GM20000 (cell line): Measurements from ENCODE around the gene IFITM1.
"Not testable (repeated sequence)": the region's sequence is repeated elsewhere in the genome, so short reads cannot be mapped to it uniquely, and the experiment has no call there.

Experiments
- DNase-seq: peaks from one replicate; pipeline ENCODE4 v3.0.0; 2012; ENCODE audit warnings: low spot score
- TF ChIP-seq, protein P1 (sequence below): IDR thresholded peaks from 2 replicates; pipeline ENCODE4 v1.5.1; 2012; ENCODE audit warnings: mild to moderate bottlenecking, control low read depth; ENCODE audit errors: extremely low read depth, missing control alignments

Gene IFITM1

DNA sequence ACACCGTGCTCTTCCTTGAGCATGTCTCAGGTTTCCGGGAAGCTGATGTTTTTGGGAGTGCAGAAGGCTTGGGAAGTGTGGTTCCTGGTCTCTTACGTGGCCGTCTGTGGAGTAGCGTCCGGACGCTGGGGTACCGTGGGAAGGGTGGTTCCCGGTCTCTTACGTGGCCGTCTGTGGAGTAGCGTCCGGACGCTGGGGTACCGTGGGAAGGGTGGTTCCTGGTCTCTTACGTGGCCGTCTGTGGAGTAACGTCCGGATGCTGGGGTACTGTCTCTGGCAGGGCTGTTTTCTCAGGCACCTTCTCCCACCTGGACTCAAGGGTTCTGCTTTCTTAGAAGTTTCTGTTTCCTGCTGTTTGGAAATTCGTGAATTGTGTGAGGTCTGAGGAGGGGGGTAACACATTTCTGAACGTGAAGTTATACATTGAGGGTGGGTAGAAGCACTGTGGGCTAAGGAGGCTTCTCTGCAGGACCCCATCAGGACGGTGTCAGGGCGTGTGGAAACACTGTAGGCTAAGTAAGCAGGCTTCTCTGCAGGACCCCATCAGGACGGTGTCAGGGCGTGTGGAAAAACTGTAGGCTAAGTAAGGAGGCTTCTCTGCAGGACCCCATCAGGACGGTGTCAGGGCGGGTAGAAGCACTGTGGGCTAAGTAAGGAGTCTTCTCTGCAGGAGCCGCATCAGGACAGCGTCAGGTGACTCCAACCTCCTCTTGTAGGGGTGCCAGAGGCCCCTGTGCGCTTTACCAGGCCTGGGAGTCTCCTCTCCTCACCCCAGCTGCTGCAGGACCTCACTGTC lies 12.2 kb downstream of the IFITM1 start:
- no peak for DNase-seq
- TF ChIP-seq, protein P1, sequence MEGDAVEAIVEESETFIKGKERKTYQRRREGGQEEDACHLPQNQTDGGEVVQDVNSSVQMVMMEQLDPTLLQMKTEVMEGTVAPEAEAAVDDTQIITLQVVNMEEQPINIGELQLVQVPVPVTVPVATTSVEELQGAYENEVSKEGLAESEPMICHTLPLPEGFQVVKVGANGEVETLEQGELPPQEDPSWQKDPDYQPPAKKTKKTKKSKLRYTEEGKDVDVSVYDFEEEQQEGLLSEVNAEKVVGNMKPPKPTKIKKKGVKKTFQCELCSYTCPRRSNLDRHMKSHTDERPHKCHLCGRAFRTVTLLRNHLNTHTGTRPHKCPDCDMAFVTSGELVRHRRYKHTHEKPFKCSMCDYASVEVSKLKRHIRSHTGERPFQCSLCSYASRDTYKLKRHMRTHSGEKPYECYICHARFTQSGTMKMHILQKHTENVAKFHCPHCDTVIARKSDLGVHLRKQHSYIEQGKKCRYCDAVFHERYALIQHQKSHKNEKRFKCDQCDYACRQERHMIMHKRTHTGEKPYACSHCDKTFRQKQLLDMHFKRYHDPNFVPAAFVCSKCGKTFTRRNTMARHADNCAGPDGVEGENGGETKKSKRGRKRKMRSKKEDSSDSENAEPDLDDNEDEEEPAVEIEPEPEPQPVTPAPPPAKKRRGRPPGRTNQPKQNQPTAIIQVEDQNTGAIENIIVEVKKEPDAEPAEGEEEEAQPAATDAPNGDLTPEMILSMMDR, result no peak

DNA sequence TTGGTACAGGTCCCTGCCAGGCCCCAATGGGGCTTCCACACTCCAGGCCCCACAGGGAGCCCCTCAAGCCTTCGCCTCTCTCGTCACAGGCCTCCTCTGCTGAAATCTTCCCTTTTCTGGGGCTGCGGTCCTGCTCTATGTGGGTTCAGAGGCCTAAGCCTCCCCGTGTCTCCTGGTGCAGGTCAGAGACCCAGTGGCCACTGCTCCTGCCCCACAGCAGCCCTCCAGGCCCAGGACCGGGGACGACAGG lies 12.7 kb downstream of the IFITM1 start:
- TF ChIP-seq, protein P1, result no peak

GRCh38 chr11:326842-327580 lies 13.2 kb downstream of the IFITM1 start:
- TF ChIP-seq, protein P1, result no peak
- peak; percentile 83 for DNase-seq

More for the DNA sequence above, 12.7 kb downstream of the IFITM1 start:
- no peak for DNase-seq

- TF ChIP-seq, protein P1, result no peak
- DNase-seq, result no peak
These were observed 13.7 kb downstream of the IFITM1 start for GRCh38 chr11:327581-327923.

- DNase-seq, result no peak
- TF ChIP-seq, protein P1, result no peak
These were observed 14.2 kb downstream of the IFITM1 start for GRCh38 chr11:328012-328411.

DNA sequence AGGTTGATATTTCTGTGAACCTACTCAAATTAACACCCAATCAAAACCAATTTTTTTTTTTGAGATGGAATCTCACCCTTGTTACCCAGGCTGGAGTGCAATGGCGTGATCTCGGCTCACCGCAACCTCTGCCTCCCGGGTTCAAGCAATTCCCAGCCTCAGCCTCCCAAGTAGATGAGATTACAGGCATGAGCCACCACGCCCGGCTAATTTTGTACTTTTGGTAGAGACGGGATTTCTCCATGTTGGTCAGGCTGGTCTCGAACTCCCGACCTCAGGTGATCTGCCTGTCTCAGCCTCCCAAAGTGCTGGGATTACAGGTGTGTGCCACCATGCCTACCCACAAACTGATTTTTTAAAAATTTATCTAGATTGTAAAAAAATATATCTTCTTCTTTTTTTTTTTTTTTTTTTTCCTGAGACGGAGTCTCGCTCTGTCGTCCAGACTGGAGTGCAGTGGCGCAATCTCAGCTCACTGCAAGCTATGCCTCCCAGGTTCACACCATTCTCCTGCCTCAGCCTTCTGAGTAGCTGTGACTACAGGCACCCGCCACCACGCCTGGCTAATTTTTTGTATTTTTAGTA lies 14.8 kb downstream of the IFITM1 start:
- DNase-seq, result not testable (repeated sequence)

DNA sequence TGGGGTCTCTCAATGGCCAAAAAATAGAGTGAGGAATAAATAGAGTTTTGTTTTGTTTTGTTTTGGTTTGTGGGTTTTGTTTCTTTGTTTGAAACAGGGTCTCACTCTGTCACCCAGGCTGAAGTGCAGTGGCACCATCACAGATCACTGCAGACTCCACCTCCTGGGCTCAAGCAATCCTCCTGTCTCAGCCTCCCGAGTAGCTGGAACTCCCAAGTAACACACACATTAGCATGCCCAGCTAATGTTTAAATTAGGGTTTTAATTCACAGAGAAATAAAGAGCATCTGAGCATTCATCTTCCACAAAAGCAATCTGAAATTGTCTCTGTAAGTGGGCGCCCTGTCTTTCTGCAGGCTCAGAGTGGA lies 16.0 kb downstream of the IFITM1 start:
- TF ChIP-seq, protein P1, result no peak
- no peak for DNase-seq
